ENCODE data around the gene WWOX.

DNA sequence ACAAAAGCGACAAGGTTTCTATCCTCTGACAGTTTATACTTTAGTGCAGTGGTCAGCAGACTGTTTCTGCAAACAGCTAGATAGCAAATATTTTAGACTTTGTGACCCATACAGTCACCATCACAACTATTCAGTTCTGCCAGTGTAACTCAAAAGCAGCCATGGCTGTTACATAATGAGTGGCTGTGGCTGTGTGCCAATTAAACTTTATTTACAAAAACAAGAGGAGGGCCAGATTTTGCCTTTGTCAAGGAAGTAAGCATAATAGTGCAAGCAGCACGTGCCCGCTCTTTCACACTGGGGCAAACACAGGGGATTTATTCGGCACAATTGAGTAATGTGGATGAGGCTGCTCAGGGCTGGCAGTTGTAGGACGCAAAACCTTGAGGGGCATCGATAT, 949.6 kb downstream of the WWOX start:
- no peak for TF ChIP-seq POLR2A (IDR thresholded peaks at IDR 0.05; ENCODE audit: low read length)
- no peak for TF ChIP-seq GATA1 (IDR thresholded peaks at IDR 0.05; ENCODE audit: low read depth, low read length)
